ENCODE data around the gene RGL1. TPM values are rescaled to one million over a fixed set of nuclear protein-coding genes. Genes with fewer than 3 reads are reported as not detected.

RGL1 gene
- total RNA-seq, 1 experiment from 2014 or later: 1.5 TPM

DNA sequence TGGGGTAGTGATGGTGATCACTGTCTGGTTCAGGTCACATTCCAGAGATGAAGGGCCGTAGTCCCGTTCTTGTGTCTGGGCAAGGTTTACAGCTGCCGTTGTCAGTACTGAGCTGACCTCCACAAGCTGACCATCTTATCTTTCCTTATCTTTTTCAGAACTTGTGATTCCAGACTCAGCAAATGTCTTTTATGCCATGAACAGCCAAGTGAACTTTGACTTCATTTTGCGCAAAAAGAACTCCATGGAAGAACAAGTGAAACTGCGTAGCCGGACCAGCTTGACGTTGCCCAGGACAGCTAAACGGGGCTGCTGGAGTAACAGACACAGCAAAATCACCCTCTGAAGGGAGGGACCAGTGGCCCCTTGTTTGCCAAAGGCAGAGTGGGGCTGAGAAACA is 121.0 kb downstream of the RGL1 start:
- Histone ChIP-seq H3K27me3 (ENCODE audit: low read length) (no peaks in the 10 kb centered on the region), H3K4me3 (ENCODE audit: low read length) (no peak overlapping the region), H3K79me2 (ENCODE audit: low read length) (no peaks in the 10 kb centered on the region), H3K27ac (ENCODE audit: low read length) (no peak overlapping the region), H3K4me2 (ENCODE audit: low read length) (no peak overlapping the region), H3K9me3 (ENCODE audit: low read length) (no peaks in the 10 kb centered on the region), H3K4me1 (ENCODE audit: insufficient read depth, low read length) (no peaks in the 10 kb centered on the region), H3F3A (ENCODE audit: low read length, unreplicated experiment) (no peaks in the 10 kb centered on the region), H3K36me3 (ENCODE audit: low read depth, low read length) (no peaks in the 10 kb centered on the region), H3K9ac (ENCODE audit: low read length) (no peak overlapping the region), H4K20me1 (ENCODE audit: low read length) (no peaks in the 10 kb centered on the region), H2AFZ (ENCODE audit: low read length) (no peak overlapping the region), H3K9me2 (replicated peaks; ENCODE audit: low read length) (no peaks in the 10 kb centered on the region)
- ATAC-seq (no peak), DNase-seq (no peak)
- no TSS peak for BruUV-seq (replicated peaks)
- intact Hi-C loops (cut with micrococcal nuclease): no loop called here
- ChIA-PET CTCF (no interaction called here), POLR2A (ENCODE audit: unreplicated experiment) (no interaction called here)
- TF ChIP-seq EZH2phosphoT487 (IDR thresholded peaks at IDR 0.05; ENCODE audit: borderline replicate concordance, low read length): no peak
- TF ChIP-seq EZH2 (IDR thresholded peaks at IDR 0.05; ENCODE audit: low read length, unreplicated experiment): no peak
- TF ChIP-seq, protein P1, sequence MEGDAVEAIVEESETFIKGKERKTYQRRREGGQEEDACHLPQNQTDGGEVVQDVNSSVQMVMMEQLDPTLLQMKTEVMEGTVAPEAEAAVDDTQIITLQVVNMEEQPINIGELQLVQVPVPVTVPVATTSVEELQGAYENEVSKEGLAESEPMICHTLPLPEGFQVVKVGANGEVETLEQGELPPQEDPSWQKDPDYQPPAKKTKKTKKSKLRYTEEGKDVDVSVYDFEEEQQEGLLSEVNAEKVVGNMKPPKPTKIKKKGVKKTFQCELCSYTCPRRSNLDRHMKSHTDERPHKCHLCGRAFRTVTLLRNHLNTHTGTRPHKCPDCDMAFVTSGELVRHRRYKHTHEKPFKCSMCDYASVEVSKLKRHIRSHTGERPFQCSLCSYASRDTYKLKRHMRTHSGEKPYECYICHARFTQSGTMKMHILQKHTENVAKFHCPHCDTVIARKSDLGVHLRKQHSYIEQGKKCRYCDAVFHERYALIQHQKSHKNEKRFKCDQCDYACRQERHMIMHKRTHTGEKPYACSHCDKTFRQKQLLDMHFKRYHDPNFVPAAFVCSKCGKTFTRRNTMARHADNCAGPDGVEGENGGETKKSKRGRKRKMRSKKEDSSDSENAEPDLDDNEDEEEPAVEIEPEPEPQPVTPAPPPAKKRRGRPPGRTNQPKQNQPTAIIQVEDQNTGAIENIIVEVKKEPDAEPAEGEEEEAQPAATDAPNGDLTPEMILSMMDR (conservative IDR thresholded peaks at IDR 0.05; ENCODE audit: low read depth, low read length): no peak

- no peak overlapping the region for H3K4me3 ChIP-seq (ENCODE audit: low read length)
- no peak overlapping the region for H3K4me2 ChIP-seq (ENCODE audit: low read length)
- no peak overlapping the region for H3K9ac ChIP-seq (ENCODE audit: low read length)
- no peak overlapping the region for H3K27ac ChIP-seq (ENCODE audit: low read length)
- no peaks in the 10 kb centered on the region for H4K20me1 ChIP-seq (ENCODE audit: low read length)
- H3F3A ChIP-seq (ENCODE audit: low read length, unreplicated experiment): no peaks in the 10 kb centered on the region
- no TSS peak for BruUV-seq (replicated peaks)
- no peaks in the 10 kb centered on the region for H3K9me3 ChIP-seq (ENCODE audit: low read length)
- POLR2A ChIA-PET (ENCODE audit: unreplicated experiment): no interaction called here
- H3K36me3 ChIP-seq (ENCODE audit: low read depth, low read length): no peaks in the 10 kb centered on the region
- no peaks in the 10 kb centered on the region for H3K4me1 ChIP-seq (ENCODE audit: insufficient read depth, low read length)
- intact Hi-C loops (cut with micrococcal nuclease): no loop called here
- DNase-seq: no peak
- CTCF ChIA-PET: interaction anchor here (0.8 kb wide), 1 partner anchor 553 kb away, joined by 4 read pairs; no protein-coding TSS in a partner anchor
- H3K9me2 ChIP-seq (replicated peaks; ENCODE audit: low read length): no peaks in the 10 kb centered on the region
- H3K79me2 ChIP-seq (ENCODE audit: low read length): no peaks in the 10 kb centered on the region
- H2AFZ ChIP-seq (ENCODE audit: low read length): no peak overlapping the region
- no peak for TF ChIP-seq EZH2phosphoT487 (IDR thresholded peaks at IDR 0.05; ENCODE audit: borderline replicate concordance, low read length)
- no peak for TF ChIP-seq EZH2 (IDR thresholded peaks at IDR 0.05; ENCODE audit: low read length, unreplicated experiment)
- TF ChIP-seq, protein P1 (conservative IDR thresholded peaks at IDR 0.05; ENCODE audit: low read depth, low read length): no peak
- H3K27me3 ChIP-seq (ENCODE audit: low read length): no peaks in the 10 kb centered on the region
- no peak for ATAC-seq
Observed at GRCh38 chr1:183926983-183927382, 122.1 kb downstream of the RGL1 start.

- Histone ChIP-seq H3K4me1 (ENCODE audit: insufficient read depth, low read length) (no peaks in the 10 kb centered on the region), H3K4me2 (ENCODE audit: low read length) (no peak overlapping the region), H3K9me3 (ENCODE audit: low read length) (no peaks in the 10 kb centered on the region), H3K9ac (ENCODE audit: low read length) (no peak overlapping the region), H3K36me3 (ENCODE audit: low read depth, low read length) (no peaks in the 10 kb centered on the region), H4K20me1 (ENCODE audit: low read length) (no peaks in the 10 kb centered on the region), H3K27me3 (ENCODE audit: low read length) (no peaks in the 10 kb centered on the region), H3K4me3 (ENCODE audit: low read length) (no peak overlapping the region), H3F3A (ENCODE audit: low read length, unreplicated experiment) (no peaks in the 10 kb centered on the region), H2AFZ (ENCODE audit: low read length) (no peak overlapping the region), H3K9me2 (replicated peaks; ENCODE audit: low read length) (no peaks in the 10 kb centered on the region), H3K79me2 (ENCODE audit: low read length) (no peaks in the 10 kb centered on the region), H3K27ac (ENCODE audit: low read length) (no peak overlapping the region)
- DNase-seq (no peak), ATAC-seq (no peak)
- TF ChIP-seq, protein P1 (conservative IDR thresholded peaks at IDR 0.05; ENCODE audit: low read depth, low read length): no peak
- TF ChIP-seq EZH2 (IDR thresholded peaks at IDR 0.05; ENCODE audit: low read length, unreplicated experiment) (no peak), EZH2phosphoT487 (IDR thresholded peaks at IDR 0.05; ENCODE audit: borderline replicate concordance, low read length) (no peak)
- intact Hi-C loops (cut with micrococcal nuclease): no loop called here
- no TSS peak for BruUV-seq (replicated peaks)
- CTCF ChIA-PET: no interaction called here
- POLR2A ChIA-PET (ENCODE audit: unreplicated experiment): no interaction called here
Observed at GRCh38 chr1:183931646-183932271, 126.8 kb downstream of the RGL1 start.

Measured in PC-3 (cell line).